ENCODE data around the gene DYNC2LI1.
"Not testable (repeated sequence)": the region's sequence is repeated elsewhere in the genome, so short reads cannot be mapped to it uniquely, and the experiment has no call there.

Gene DYNC2LI1

DNA sequence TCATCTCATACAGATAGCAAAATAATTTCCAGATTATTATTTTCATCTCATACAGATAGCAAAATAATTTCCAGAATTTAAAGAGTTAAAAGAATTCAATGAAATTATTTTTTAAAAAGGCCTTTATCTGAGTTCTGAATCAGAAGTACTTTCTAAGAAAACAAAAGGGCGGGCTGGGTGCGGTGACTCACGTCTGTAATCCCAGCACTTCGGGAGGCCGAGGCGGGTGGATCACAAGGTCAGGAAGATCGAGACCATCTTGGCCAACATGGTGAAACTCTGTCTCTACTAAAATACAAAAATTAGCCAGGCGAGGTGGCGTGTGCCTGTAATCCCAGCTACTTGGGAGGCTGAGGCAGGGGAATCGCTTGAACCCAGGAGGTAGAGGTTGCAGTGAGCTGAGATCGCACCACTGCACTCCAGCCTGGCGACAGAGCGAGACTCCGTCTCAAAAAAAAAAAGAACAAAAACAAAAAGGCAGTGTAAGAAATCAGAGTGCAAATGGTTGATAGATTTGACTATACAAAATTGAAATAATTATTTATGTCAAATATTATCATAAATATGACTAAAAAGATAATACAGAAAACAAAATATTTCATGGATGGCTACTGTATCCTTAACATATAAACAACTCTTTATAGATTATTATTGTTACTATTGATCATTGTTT is 46.7 kb upstream of the DYNC2LI1 start:
- not testable (repeated sequence) for H4K91ac ChIP-seq (ENCODE audit: low read depth, low read length, poor library complexity); H2AFZ ChIP-seq (ENCODE audit: low read length); H3K18ac ChIP-seq (ENCODE audit: low read length); H2BK5ac ChIP-seq (ENCODE audit: low read length); H3K4me2 ChIP-seq (ENCODE audit: insufficient read depth, low read length, poor library complexity, severe bottlenecking); H3K79me1 ChIP-seq (ENCODE audit: low read depth, low read length); H3K27me3 ChIP-seq (ENCODE audit: control insufficient read depth in 3 of 3, insufficient read depth in 3 of 3, low read depth in 1 of 3, low read length in 3 of 3); H4K8ac ChIP-seq (ENCODE audit: low read depth, low read length); H3K23ac ChIP-seq (ENCODE audit: low read depth, low read length, poor library complexity); H2BK12ac ChIP-seq (ENCODE audit: low read length); H3K27ac ChIP-seq (replicated peaks; ENCODE audit: low read length); H3K36me3 ChIP-seq (replicated peaks in 1 of 2; ENCODE audit: control insufficient read depth in 2 of 2, insufficient read depth in 2 of 2, low read length in 2 of 2); H3K9ac ChIP-seq (ENCODE audit: low read depth, low read length, poor library complexity); H3K14ac ChIP-seq (ENCODE audit: low read length); DNase-seq (ENCODE audit: low spot score); H2BK120ac ChIP-seq (ENCODE audit: low read depth, low read length); H3K4ac ChIP-seq (ENCODE audit: low read length); H2AK5ac ChIP-seq (ENCODE audit: low read depth, low read length); H3K9me3 ChIP-seq (replicated peaks in 1 of 2; ENCODE audit: control insufficient read depth in 2 of 2, insufficient read depth in 1 of 2, low read depth in 1 of 2, low read length in 2 of 2); H3K4me1 ChIP-seq (ENCODE audit: control insufficient read depth in 2 of 2, insufficient read depth in 1 of 2, low read depth in 1 of 2, low read length in 2 of 2); H3K4me3 ChIP-seq (ENCODE audit: low read length in 2 of 2); H2BK15ac ChIP-seq (ENCODE audit: low read length)
- no CpG with 5 or more reads among the region's 14 CpGs for WGBS, 2 donors (ENCODE audit: extremely low coverage in 2 of 2, insufficient read length in 2 of 2, insufficient replicate concordance in 1 of 2)

DNA sequence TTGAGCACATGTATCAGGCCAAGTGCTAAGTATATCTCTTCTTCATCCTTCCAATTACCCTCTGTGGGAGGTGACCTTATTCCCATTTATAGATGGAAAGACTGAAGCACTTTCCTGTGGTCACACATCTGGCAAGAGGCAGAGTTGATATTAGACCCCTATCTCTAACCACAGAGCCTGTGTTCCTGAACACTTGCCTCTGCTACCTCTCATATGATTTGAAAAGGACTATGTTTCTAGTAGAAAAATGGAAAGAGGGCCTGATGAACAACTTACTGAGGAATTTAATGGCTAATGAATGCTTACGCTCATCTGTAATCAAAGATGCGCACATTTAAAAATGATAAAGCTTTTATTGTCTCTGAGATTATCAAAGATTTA is 46.2 kb upstream of the DYNC2LI1 start:
- peaks cover 0 to 4% of the 10 kb centered on the region in 2 donors for H3K4me1 ChIP-seq (ENCODE audit: control insufficient read depth in 2 of 2, insufficient read depth in 1 of 2, low read depth in 1 of 2, low read length in 2 of 2)
- H3K9ac ChIP-seq (ENCODE audit: low read depth, low read length, poor library complexity): no peak overlapping the region
- no peak overlapping the region for H3K27ac ChIP-seq (replicated peaks; ENCODE audit: low read length)
- H2BK120ac ChIP-seq (ENCODE audit: low read depth, low read length): no peak overlapping the region
- H3K4ac ChIP-seq (ENCODE audit: low read length): no peak overlapping the region
- H3K14ac ChIP-seq (ENCODE audit: low read length): no peak overlapping the region
- H2BK5ac ChIP-seq (ENCODE audit: low read length): no peak overlapping the region
- no peaks in the 10 kb centered on the region for H3K36me3 ChIP-seq (replicated peaks in 1 of 2; ENCODE audit: control insufficient read depth in 2 of 2, insufficient read depth in 2 of 2, low read length in 2 of 2)
- no peaks in the 10 kb centered on the region for H3K79me1 ChIP-seq (ENCODE audit: low read depth, low read length)
- H3K27me3 ChIP-seq (ENCODE audit: control insufficient read depth in 3 of 3, insufficient read depth in 3 of 3, low read depth in 1 of 3, low read length in 3 of 3): no peaks in the 10 kb centered on the region
- H2AK5ac ChIP-seq (ENCODE audit: low read depth, low read length): no peak overlapping the region
- no peak overlapping the region for H2BK15ac ChIP-seq (ENCODE audit: low read length)
- no peak overlapping the region for H4K91ac ChIP-seq (ENCODE audit: low read depth, low read length, poor library complexity)
- no peak overlapping the region for H3K23ac ChIP-seq (ENCODE audit: low read depth, low read length, poor library complexity)
- no peak overlapping the region for H2BK12ac ChIP-seq (ENCODE audit: low read length)
- H3K9me3 ChIP-seq (replicated peaks in 1 of 2; ENCODE audit: control insufficient read depth in 2 of 2, insufficient read depth in 1 of 2, low read depth in 1 of 2, low read length in 2 of 2): no peaks in the 10 kb centered on the region
- no peak overlapping the region for H2AFZ ChIP-seq (ENCODE audit: low read length)
- no peak overlapping the region for H4K8ac ChIP-seq (ENCODE audit: low read depth, low read length)
- H3K4me3 ChIP-seq (ENCODE audit: low read length in 2 of 2): no peak overlapping the region
- H3K18ac ChIP-seq (ENCODE audit: low read length): no peak overlapping the region
- DNase-seq (ENCODE audit: low spot score): no peak
- no CpG with 5 or more reads among the region's 2 CpGs for WGBS, 2 donors (ENCODE audit: extremely low coverage in 2 of 2, insufficient read length in 2 of 2, insufficient replicate concordance in 1 of 2)
- no peak overlapping the region for H3K4me2 ChIP-seq (ENCODE audit: insufficient read depth, low read length, poor library complexity, severe bottlenecking)

DNA sequence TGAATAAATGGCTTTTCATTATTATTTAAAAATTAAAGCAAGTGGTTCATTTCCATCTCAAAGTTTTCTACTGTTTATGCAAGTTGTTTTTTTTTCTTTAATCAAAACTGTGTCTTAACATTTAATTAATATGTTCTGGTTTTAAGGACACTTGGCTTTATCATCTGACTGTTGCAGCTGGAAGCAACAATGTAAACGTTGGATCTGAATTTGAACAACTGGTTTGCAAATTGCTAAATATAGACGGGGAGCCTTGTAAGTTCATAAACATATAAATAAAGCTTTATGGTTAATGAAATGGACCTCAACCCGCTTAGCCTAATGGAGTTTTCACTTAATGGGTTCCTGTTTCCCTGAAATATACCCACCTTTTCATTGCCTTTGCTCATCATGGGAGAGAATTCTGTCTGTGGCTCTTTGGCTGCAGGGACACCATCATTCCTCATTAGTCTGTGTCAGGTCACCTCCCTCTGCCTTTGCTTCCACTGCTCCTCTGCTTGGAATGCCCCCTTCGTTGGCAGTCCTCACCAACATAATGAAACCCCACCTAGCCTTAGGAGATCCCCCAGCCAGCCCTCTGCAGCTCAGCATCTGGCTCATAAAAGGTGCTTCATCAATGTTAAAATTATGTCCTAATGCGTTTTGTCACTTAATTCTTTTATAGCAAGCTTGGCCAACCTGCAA is 44.2 kb upstream of the DYNC2LI1 start:
- Histone ChIP-seq H3K79me1 (ENCODE audit: low read depth, low read length) (no peaks in the 10 kb centered on the region), H2AFZ (ENCODE audit: low read length) (no peak overlapping the region), H3K9ac (ENCODE audit: low read depth, low read length, poor library complexity) (no peak overlapping the region), H2BK5ac (ENCODE audit: low read length) (no peak overlapping the region), H3K4ac (ENCODE audit: low read length) (no peak overlapping the region), H3K27me3 (ENCODE audit: control insufficient read depth in 3 of 3, insufficient read depth in 3 of 3, low read depth in 1 of 3, low read length in 3 of 3) (no peaks in the 10 kb centered on the region), H4K8ac (ENCODE audit: low read depth, low read length) (no peak overlapping the region), H3K4me1 (ENCODE audit: control insufficient read depth in 2 of 2, insufficient read depth in 1 of 2, low read depth in 1 of 2, low read length in 2 of 2) (peaks cover 0 to 4% of the 10 kb centered on the region in 2 donors), H4K91ac (ENCODE audit: low read depth, low read length, poor library complexity) (no peak overlapping the region), H3K27ac (replicated peaks; ENCODE audit: low read length) (no peak overlapping the region), H3K4me3 (ENCODE audit: low read length in 2 of 2) (no peak overlapping the region), H3K36me3 (replicated peaks in 1 of 2; ENCODE audit: control insufficient read depth in 2 of 2, insufficient read depth in 2 of 2, low read length in 2 of 2) (no peaks in the 10 kb centered on the region), H3K9me3 (replicated peaks in 1 of 2; ENCODE audit: control insufficient read depth in 2 of 2, insufficient read depth in 1 of 2, low read depth in 1 of 2, low read length in 2 of 2) (no peaks in the 10 kb centered on the region), H3K4me2 (ENCODE audit: insufficient read depth, low read length, poor library complexity, severe bottlenecking) (no peak overlapping the region), H2BK120ac (ENCODE audit: low read depth, low read length) (no peak overlapping the region), H2BK12ac (ENCODE audit: low read length) (no peak overlapping the region), H2AK5ac (ENCODE audit: low read depth, low read length) (no peak overlapping the region), H3K14ac (ENCODE audit: low read length) (no peak overlapping the region), H3K23ac (ENCODE audit: low read depth, low read length, poor library complexity) (no peak overlapping the region), H2BK15ac (ENCODE audit: low read length) (no peak overlapping the region), H3K18ac (ENCODE audit: low read length) (no peak overlapping the region)
- no peak for DNase-seq (ENCODE audit: low spot score)
- WGBS, 2 donors (ENCODE audit: extremely low coverage in 2 of 2, insufficient read length in 2 of 2, insufficient replicate concordance in 1 of 2): no CpG with 5 or more reads among the region's 5 CpGs

DNA sequence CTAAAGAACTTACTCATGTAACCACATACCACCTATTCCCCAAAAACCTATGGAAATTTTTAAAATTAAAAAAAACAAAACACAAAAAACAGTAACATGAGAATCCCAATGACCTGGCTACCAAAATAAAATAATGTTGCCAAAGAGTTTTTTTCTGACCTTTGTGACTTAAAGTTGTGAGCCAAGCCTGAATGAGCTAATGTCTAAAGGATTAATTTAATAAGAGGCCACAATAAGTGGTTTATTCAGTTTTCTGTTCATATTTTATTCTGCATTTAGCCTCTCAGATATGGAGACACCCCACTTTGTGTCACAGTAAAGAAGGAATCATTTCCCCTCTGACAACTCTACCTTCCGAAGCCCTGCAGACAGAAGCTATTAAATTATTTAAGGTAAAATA is 42.6 kb upstream of the DYNC2LI1 start:
- Histone ChIP-seq H2AK5ac (ENCODE audit: low read depth, low read length) (no peak overlapping the region), H3K4me2 (ENCODE audit: insufficient read depth, low read length, poor library complexity, severe bottlenecking) (no peak overlapping the region), H3K4me3 (ENCODE audit: low read length in 2 of 2) (no peak overlapping the region), H3K27me3 (ENCODE audit: control insufficient read depth in 3 of 3, insufficient read depth in 3 of 3, low read depth in 1 of 3, low read length in 3 of 3) (no peaks in the 10 kb centered on the region), H3K9me3 (replicated peaks in 1 of 2; ENCODE audit: control insufficient read depth in 2 of 2, insufficient read depth in 1 of 2, low read depth in 1 of 2, low read length in 2 of 2) (no peaks in the 10 kb centered on the region), H2BK120ac (ENCODE audit: low read depth, low read length) (no peak overlapping the region), H4K91ac (ENCODE audit: low read depth, low read length, poor library complexity) (no peak overlapping the region), H4K8ac (ENCODE audit: low read depth, low read length) (no peak overlapping the region), H3K18ac (ENCODE audit: low read length) (no peak overlapping the region), H3K4me1 (ENCODE audit: control insufficient read depth in 2 of 2, insufficient read depth in 1 of 2, low read depth in 1 of 2, low read length in 2 of 2) (no peaks in the 10 kb centered on the region), H2AFZ (ENCODE audit: low read length) (no peak overlapping the region), H3K36me3 (replicated peaks in 1 of 2; ENCODE audit: control insufficient read depth in 2 of 2, insufficient read depth in 2 of 2, low read length in 2 of 2) (no peaks in the 10 kb centered on the region), H3K4ac (ENCODE audit: low read length) (no peak overlapping the region), H3K27ac (replicated peaks; ENCODE audit: low read length) (no peak overlapping the region), H3K9ac (ENCODE audit: low read depth, low read length, poor library complexity) (no peak overlapping the region), H3K79me1 (ENCODE audit: low read depth, low read length) (no peaks in the 10 kb centered on the region), H2BK12ac (ENCODE audit: low read length) (no peak overlapping the region), H3K14ac (ENCODE audit: low read length) (no peak overlapping the region), H2BK5ac (ENCODE audit: low read length) (no peak overlapping the region), H3K23ac (ENCODE audit: low read depth, low read length, poor library complexity) (no peak overlapping the region), H2BK15ac (ENCODE audit: low read length) (no peak overlapping the region)
- no peak for DNase-seq (ENCODE audit: low spot score)
- no CpG with 5 or more reads among the region's 1 CpG for WGBS, 2 donors (ENCODE audit: extremely low coverage in 2 of 2, insufficient read length in 2 of 2, insufficient replicate concordance in 1 of 2)

Data from neuronal stem cell (in vitro differentiated cells).